Mesendoderm (in vitro differentiated cells): ENCODE measurements around the gene PSMA1.

Source experiments
- DNase-seq: peaks from one replicate; pipeline ENCODE4 v3.0.0; 2013
- H2AK5ac ChIP-seq: 2 replicates; pipeline ENCODE4 v1.6.1; 2013; ENCODE audit warnings: low read length, inconsistent platforms
- H2BK120ac ChIP-seq: 2 replicates; pipeline ENCODE4 v1.6.1; 2013; ENCODE audit warnings: low read depth, mild to moderate bottlenecking, low read length, moderate library complexity, mixed read lengths
- H2BK15ac ChIP-seq: replicated peaks from 2 replicates; pipeline ENCODE4 v1.6.1; 2013; ENCODE audit warnings: low read depth, mild to moderate bottlenecking, moderate library complexity
- H2BK5ac ChIP-seq: 2 replicates; pipeline ENCODE4 v1.6.1; 2013; ENCODE audit warnings: low read length, inconsistent platforms
- H3K18ac ChIP-seq: 2 replicates; pipeline ENCODE4 v1.6.1; 2013; ENCODE audit warnings: mild to moderate bottlenecking, low read length, mixed read lengths
- H3K23ac ChIP-seq: one replicate; pipeline ENCODE4 v1.6.1; 2013; ENCODE audit warnings: low read length
- H3K27ac ChIP-seq: 2 replicates; pipeline ENCODE4 v1.5.1; 2013; ENCODE audit warnings: low read depth, mild to moderate bottlenecking, inconsistent platforms, low read length, moderate library complexity
- H3K27me3 ChIP-seq: 2 replicates; pipeline ENCODE4 v1.6.1; 2013; ENCODE audit warnings: low read length, control low read depth, mild to moderate bottlenecking, inconsistent platforms; ENCODE audit not compliant: insufficient read depth, poor library complexity
- H3K36me3 ChIP-seq: 2 replicates; pipeline ENCODE4 v1.6.1; 2013; ENCODE audit warnings: low read length, inconsistent platforms; ENCODE audit not compliant: control insufficient read depth, insufficient read depth
- H3K4ac ChIP-seq: one replicate; pipeline ENCODE4 v1.6.1; 2013; ENCODE audit warnings: low read depth, mild to moderate bottlenecking, low read length, moderate library complexity
- H3K4me1 ChIP-seq: 2 replicates; pipeline ENCODE4 v1.6.1; 2013; ENCODE audit warnings: low read depth, low read length, inconsistent platforms; ENCODE audit not compliant: control insufficient read depth
- H3K4me2 ChIP-seq: 2 replicates; pipeline ENCODE4 v1.6.1; 2013; ENCODE audit warnings: low read length
- H3K4me3 ChIP-seq: 2 replicates; pipeline ENCODE4 v1.5.1; 2013; ENCODE audit warnings: mild to moderate bottlenecking, low read length
- H3K56ac ChIP-seq: one replicate; pipeline ENCODE4 v1.6.1; 2013; ENCODE audit warnings: low read length
- H3K79me1 ChIP-seq: 2 replicates; pipeline ENCODE4 v1.6.1; 2013; ENCODE audit warnings: low read length, inconsistent platforms
- H3K79me2 ChIP-seq: 2 replicates; pipeline ENCODE4 v1.6.1; 2013; ENCODE audit warnings: mild to moderate bottlenecking, low read length; ENCODE audit not compliant: control insufficient read depth, insufficient read depth
- H3K9ac ChIP-seq: 2 replicates; pipeline ENCODE4 v1.6.1; 2013; ENCODE audit warnings: low read length, inconsistent platforms
- H4K5ac ChIP-seq: one replicate; pipeline ENCODE4 v1.6.1; 2013; ENCODE audit warnings: low read length
- H4K8ac ChIP-seq: one replicate; pipeline ENCODE4 v1.6.1; 2013; ENCODE audit warnings: low read depth, mild to moderate bottlenecking, control low read depth, low read length, moderate library complexity
- WGBS: extraction: QIAGEN DNeasy Blood & Tissue Kit; methylation state at CpG from one replicate; pipeline ENCODE4 v1.1.7; 2013; ENCODE audit warnings: low lambda C conversion rate, missing lambda C conversion rate; ENCODE audit not compliant: insufficient coverage; ENCODE audit errors: extremely low coverage; 5-methylcytosine and 5-hydroxymethylcytosine counted together

PSMA1 gene

DNA sequence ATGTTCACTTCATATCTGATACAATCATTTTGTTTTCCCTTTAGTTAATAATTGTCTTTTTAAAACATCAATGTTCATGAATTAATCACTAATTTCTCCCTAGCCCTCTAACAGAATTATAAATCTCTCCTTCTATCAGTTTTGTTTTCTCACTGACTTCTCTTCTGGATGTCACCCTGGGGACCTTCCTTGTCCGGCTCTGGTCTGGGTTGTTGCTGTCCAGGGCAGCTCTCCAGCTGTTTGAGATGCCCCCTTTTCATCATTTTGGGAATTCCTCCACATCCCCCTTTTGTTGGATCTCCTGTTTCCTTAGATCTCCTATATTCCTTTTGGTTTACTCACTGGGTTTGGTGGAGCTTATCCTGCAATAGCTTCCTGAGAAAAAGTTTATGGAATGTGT lies 35.6 kb upstream of the PSMA1 start:
- H3K27me3 ChIP-seq: no peaks in the 10 kb centered on the region
- no peak overlapping the region for H2AK5ac ChIP-seq
- no peak overlapping the region for H4K8ac ChIP-seq
- no peaks in the 10 kb centered on the region for H3K36me3 ChIP-seq
- no peak overlapping the region for H3K4me2 ChIP-seq
- H2BK120ac ChIP-seq: no peak overlapping the region
- DNase-seq: no peak
- no peaks in the 10 kb centered on the region for H3K4me1 ChIP-seq
- H3K23ac ChIP-seq: no peak overlapping the region
- H3K56ac ChIP-seq: no peak overlapping the region
- H3K4ac ChIP-seq: no peak overlapping the region
- no peak overlapping the region for H3K27ac ChIP-seq
- H4K5ac ChIP-seq: no peak overlapping the region
- no peak overlapping the region for H2BK15ac ChIP-seq
- H3K79me2 ChIP-seq: no peaks in the 10 kb centered on the region
- H3K4me3 ChIP-seq: no peak overlapping the region
- H3K9ac ChIP-seq: no peak overlapping the region
- H2BK5ac ChIP-seq: no peak overlapping the region
- WGBS: no CpG with 5 or more reads among the region's 1 CpG
- no peak overlapping the region for H3K18ac ChIP-seq
- H3K79me1 ChIP-seq: no peaks in the 10 kb centered on the region

- Histone ChIP-seq H3K18ac (no peak overlapping the region), H2BK5ac (no peak overlapping the region), H3K9ac (no peak overlapping the region), H2BK120ac (no peak overlapping the region), H2AK5ac (no peak overlapping the region), H3K79me2 (no peaks in the 10 kb centered on the region), H3K4me1 (no peaks in the 10 kb centered on the region), H3K27ac (no peak overlapping the region), H2BK15ac (no peak overlapping the region), H4K8ac (no peak overlapping the region), H3K36me3 (no peaks in the 10 kb centered on the region), H3K4me2 (no peak overlapping the region), H3K23ac (no peak overlapping the region), H4K5ac (no peak overlapping the region), H3K4me3 (no peak overlapping the region), H3K4ac (no peak overlapping the region), H3K27me3 (no peaks in the 10 kb centered on the region), H3K56ac (no peak overlapping the region), H3K79me1 (no peaks in the 10 kb centered on the region)
- DNase-seq: no peak
- WGBS: no CpG with 5 or more reads among the region's 2 CpGs
Observed at GRCh38 chr11:14554959-14555358, 34.8 kb upstream of the PSMA1 start.

DNA sequence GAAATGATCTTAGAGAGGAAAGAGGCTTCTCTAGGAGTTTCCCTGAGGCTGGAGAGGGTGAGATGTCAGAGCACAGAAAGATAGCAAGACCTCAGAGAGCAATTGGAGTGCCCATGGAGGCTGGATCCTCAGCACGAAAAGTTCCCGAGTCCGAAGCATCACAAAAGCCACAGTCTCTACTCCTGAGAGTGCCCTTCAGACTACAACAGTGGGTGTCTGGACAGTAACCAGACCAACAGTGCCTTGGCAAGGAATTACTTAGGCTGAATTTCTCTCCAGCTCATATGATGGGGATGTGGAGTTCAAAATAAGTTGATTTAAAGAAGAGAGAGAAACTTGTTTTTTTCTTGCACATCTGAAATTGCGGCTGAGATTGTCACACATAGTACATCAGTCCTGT lies 31.9 kb upstream of the PSMA1 start:
- Histone ChIP-seq H3K4me3 (no peak overlapping the region), H3K27me3 (no peaks in the 10 kb centered on the region), H3K4me1 (no peaks in the 10 kb centered on the region), H3K4ac (no peak overlapping the region), H3K9ac (no peak overlapping the region), H3K18ac (no peak overlapping the region), H3K4me2 (no peak overlapping the region), H4K8ac (no peak overlapping the region), H3K79me2 (no peaks in the 10 kb centered on the region), H3K56ac (no peak overlapping the region), H3K79me1 (no peaks in the 10 kb centered on the region), H3K23ac (peak overlapping the region; percentile 26), H2BK5ac (no peak overlapping the region), H3K27ac (no peak overlapping the region), H2BK15ac (no peak overlapping the region), H2BK120ac (no peak overlapping the region), H4K5ac (no peak overlapping the region), H3K36me3 (no peaks in the 10 kb centered on the region), H2AK5ac (no peak overlapping the region)
- no CpG with 5 or more reads among the region's 4 CpGs for WGBS
- no peak for DNase-seq

- no peak overlapping the region for H4K8ac ChIP-seq
- H3K79me1 ChIP-seq: no peaks in the 10 kb centered on the region
- H3K27me3 ChIP-seq: no peaks in the 10 kb centered on the region
- H3K36me3 ChIP-seq: no peaks in the 10 kb centered on the region
- no CpG with 5 or more reads among the region's 2 CpGs for WGBS
- H3K4ac ChIP-seq: no peak overlapping the region
- H4K5ac ChIP-seq: no peak overlapping the region
- H3K4me2 ChIP-seq: no peak overlapping the region
- no peak overlapping the region for H3K56ac ChIP-seq
- H3K4me3 ChIP-seq: no peak overlapping the region
- H3K79me2 ChIP-seq: no peaks in the 10 kb centered on the region
- H2AK5ac ChIP-seq: no peak overlapping the region
- H2BK5ac ChIP-seq: no peak overlapping the region
- no peak overlapping the region for H2BK120ac ChIP-seq
- DNase-seq: no peak
- H3K23ac ChIP-seq: no peak overlapping the region
- no peaks in the 10 kb centered on the region for H3K4me1 ChIP-seq
- no peak overlapping the region for H3K27ac ChIP-seq
- H3K18ac ChIP-seq: no peak overlapping the region
- no peak overlapping the region for H2BK15ac ChIP-seq
- H3K9ac ChIP-seq: no peak overlapping the region
Observed at GRCh38 chr11:14551380-14551779, 31.2 kb upstream of the PSMA1 start.

GRCh38 chr11:14549891-14550290 lies 29.7 kb upstream of the PSMA1 start:
- H3K27ac ChIP-seq: no peak overlapping the region
- no peak overlapping the region for H4K5ac ChIP-seq
- no peak overlapping the region for H3K4me2 ChIP-seq
- no peak for DNase-seq
- H2BK120ac ChIP-seq: no peak overlapping the region
- H3K4me1 ChIP-seq: no peaks in the 10 kb centered on the region
- H2BK5ac ChIP-seq: no peak overlapping the region
- no peak overlapping the region for H2AK5ac ChIP-seq
- no peaks in the 10 kb centered on the region for H3K27me3 ChIP-seq
- H3K4me3 ChIP-seq: no peak overlapping the region
- H3K4ac ChIP-seq: no peak overlapping the region
- no peak overlapping the region for H3K18ac ChIP-seq
- H3K56ac ChIP-seq: no peak overlapping the region
- H3K36me3 ChIP-seq: no peaks in the 10 kb centered on the region
- no peaks in the 10 kb centered on the region for H3K79me2 ChIP-seq
- H2BK15ac ChIP-seq: no peak overlapping the region
- no peak overlapping the region for H3K23ac ChIP-seq
- no peak overlapping the region for H4K8ac ChIP-seq
- no CpG with 5 or more reads among the region's 4 CpGs for WGBS
- no peaks in the 10 kb centered on the region for H3K79me1 ChIP-seq
- H3K9ac ChIP-seq: no peak overlapping the region

GRCh38 chr11:14547440-14547839 lies 27.3 kb upstream of the PSMA1 start:
- no peaks in the 10 kb centered on the region for H3K4me1 ChIP-seq
- no peak overlapping the region for H4K5ac ChIP-seq
- H2BK15ac ChIP-seq: no peak overlapping the region
- H4K8ac ChIP-seq: no peak overlapping the region
- DNase-seq: no peak
- no peak overlapping the region for H3K27ac ChIP-seq
- no peak overlapping the region for H3K4me2 ChIP-seq
- no peaks in the 10 kb centered on the region for H3K36me3 ChIP-seq
- no peaks in the 10 kb centered on the region for H3K79me2 ChIP-seq
- no peak overlapping the region for H3K9ac ChIP-seq
- H3K4me3 ChIP-seq: no peak overlapping the region
- no peak overlapping the region for H3K23ac ChIP-seq
- no peak overlapping the region for H2BK5ac ChIP-seq
- H3K79me1 ChIP-seq: no peaks in the 10 kb centered on the region
- H3K4ac ChIP-seq: no peak overlapping the region
- H2AK5ac ChIP-seq: no peak overlapping the region
- H3K56ac ChIP-seq: no peak overlapping the region
- H3K27me3 ChIP-seq: no peaks in the 10 kb centered on the region
- H3K18ac ChIP-seq: no peak overlapping the region
- H2BK120ac ChIP-seq: no peak overlapping the region
- no CpG with 5 or more reads among the region's 2 CpGs for WGBS
